DMS114 treated with DMSO at 0.1 percent for 48 hours (cell line): ENCODE data around the gene FBXO48.

ENCODE experiments used
- DNase-seq: peaks from one replicate; lab custom pipeline; 2025; ENCODE audit not compliant: unreplicated experiment; lab: John Stamatoyannopoulos, UW

Gene FBXO48

GRCh38 chr2:68414876-68415275 lies 52.2 kb downstream of the FBXO48 start:
- DNase-seq = no peak

GRCh38 chr2:68414452-68414851 lies 52.6 kb downstream of the FBXO48 start:
- DNase-seq = no peak

- DNase-seq = no peak
Observed at GRCh38 chr2:68413466-68413865, 53.6 kb downstream of the FBXO48 start.

- DNase-seq = no peak
Observed at GRCh38 chr2:68412127-68412819, 54.8 kb downstream of the FBXO48 start.

- DNase-seq = no peak
Observed at GRCh38 chr2:68411397-68412126, 55.5 kb downstream of the FBXO48 start.
